IPS DF 4.7 (cell line): ENCODE results near the gene CKLF.
"Not testable (repeated sequence)": the region's sequence is repeated elsewhere in the genome, so short reads cannot be mapped to it uniquely, and the experiment has no call there.

Source experiments
- DNase-seq: peaks from one replicate; pipeline ENCODE4 v3.0.0-alpha.2; 2013; ENCODE audit warnings: low spot score; ENCODE audit errors: extremely low read depth

CKLF gene

DNA sequence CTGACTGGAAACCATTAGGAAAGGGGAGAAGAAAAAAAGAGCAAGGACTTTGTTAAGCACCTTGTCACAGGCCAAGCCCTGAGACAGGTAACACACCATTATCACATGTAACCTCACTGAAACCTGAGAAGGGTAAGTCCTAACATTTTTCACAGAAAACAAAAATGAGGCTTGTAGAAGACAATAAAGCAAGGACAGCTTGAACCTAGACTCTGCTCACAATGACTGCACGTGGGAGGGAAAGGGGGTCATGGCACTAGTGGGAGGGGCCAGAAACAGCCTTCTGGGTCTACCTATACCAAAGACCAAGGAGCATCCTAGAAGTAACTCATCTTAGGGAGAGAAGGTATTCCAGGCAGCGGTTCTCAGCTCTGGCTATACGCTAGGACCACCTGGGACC, 10.0 kb upstream of the CKLF start:
- DNase-seq = no peak

DNA sequence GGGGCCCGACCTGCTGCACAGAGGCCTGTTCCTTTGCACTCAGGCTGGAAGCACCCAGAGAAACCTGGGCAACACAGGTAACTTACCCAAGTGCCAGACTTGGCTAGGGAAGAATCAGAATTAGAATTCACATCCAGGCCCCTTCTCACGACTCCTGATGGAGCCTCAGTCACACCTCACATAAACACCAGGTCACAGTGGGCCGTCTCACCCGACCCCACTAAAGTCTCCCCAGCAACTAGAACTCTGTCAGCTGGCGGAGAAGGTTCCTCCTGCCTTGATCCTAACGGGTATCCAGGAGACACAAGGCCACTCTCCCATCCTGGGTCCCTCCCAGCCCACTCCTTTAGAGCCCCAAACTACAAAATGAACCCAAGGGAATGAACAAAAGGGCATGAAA, 8.8 kb upstream of the CKLF start:
- DNase-seq = no peak

GRCh38 chr16:66544016-66544757, 8.2 kb upstream of the CKLF start:
- no peak for DNase-seq

GRCh38 chr16:66547101-66547989, 5.0 kb upstream of the CKLF start:
- DNase-seq = no peak

DNA sequence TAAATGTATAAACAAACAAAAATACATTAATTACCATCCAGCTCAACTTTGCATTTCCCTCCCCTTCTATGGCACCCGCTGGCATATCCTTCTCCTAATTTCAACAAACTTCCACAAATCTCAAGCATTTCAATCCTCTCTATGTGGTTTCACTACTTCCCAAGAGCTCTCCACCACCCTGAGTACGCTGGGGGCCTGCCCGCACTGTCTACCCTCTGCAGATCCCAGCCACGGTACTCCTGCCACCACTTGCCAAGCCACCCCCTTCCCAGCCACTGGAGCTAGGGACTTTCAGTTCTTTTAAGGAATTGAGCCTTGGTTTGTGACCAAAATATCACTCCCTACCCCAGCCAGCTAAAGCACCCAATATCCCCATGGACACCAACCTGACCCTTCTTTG, 4.3 kb upstream of the CKLF start:
- no peak for DNase-seq

DNA sequence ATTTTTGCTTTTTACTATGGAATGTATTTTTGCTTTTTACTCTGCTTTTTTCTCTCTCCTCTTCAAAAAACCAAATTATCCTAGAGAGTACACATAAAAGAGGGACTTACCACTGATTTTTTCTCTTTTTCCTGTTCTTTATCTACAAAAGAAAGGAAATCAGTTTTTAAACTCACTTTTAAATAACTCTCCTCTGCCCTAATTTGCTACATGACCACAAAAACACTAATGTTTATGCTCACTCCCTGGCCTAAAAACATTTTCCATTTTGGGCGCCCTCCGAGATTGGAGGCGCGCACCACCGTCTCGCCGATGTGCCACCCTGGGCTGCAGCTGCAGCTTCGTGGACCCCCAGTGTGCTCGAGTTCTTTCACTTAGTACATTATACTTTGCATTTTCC, 3.5 kb upstream of the CKLF start:
- no peak for DNase-seq

GRCh38 chr16:66549284-66550131, 2.9 kb upstream of the CKLF start, which contains the start of gene TK2:
Gene TK2, minus strand, starts transcription at chr16:66550122. Its CDS starts 61 bp downstream, at chr16:66550061.
- DNase-seq = no peak

DNA sequence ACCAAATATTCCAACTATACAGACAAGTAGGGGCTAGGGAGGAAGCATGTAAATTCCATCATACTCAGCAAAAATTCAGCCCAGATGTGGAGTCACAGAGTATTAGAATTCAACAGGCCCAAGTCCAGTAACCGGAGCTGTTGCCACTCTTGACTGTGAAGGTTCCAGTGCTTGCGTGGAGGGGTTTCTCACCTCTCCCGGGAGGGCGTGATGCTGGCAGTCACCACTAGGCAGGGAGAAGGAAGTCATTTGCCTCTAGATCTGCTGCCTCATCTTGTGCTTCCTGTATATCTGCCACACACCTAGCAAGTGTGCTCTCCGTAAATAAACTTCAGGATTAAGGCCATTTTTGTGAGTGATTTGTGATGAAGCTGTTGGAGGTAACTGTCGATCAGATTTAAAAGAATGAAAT, 1.0 kb upstream of the CKLF start:
- no peak for DNase-seq

- no peak for DNase-seq
Observed at GRCh38 chr16:66551788-66552285, 539 bp upstream of the CKLF start.

DNA sequence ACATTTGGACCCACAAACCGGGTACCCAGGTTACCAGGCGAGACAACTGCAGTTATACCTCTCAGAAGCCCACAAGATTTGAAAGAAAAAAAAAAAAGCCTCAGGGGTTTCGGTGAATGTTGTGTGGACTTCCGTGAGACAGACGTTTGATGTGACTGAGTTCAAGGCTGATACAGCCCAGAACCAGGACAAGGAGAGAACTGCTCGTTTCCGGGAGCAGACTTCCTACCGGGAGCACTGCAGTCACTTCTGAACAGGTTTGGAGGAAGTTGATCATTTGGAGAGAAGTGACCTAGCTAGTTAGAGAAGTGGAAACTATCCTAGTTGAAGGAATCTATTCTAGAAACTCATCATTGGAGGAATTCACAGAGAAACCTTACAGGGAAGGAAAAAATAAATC, 847 bp downstream of the CKLF start:
- no peak for DNase-seq

- DNase-seq = no peak
Observed at GRCh38 chr16:66554021-66554420, 1.6 kb downstream of the CKLF start.

DNA sequence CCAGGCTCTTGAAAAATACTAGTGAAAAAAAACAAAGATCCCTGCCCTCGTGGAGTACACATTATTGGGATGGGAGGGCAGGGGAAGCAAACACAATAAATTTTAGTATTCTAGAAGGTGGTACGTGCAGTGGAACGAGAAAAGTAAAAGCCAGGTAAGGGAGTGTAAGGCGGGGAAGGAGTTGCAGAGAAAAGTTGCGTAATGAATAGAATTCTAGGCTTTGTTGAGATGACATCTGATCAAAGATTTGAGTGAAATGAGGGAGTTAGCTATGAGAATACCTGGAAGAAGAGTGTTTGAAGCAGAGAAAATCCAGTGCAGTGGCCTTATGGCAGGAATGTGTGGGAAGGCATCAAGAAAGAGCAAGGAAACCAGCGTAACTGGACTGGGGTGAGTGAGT, 2.1 kb downstream of the CKLF start:
- DNase-seq = no peak

GRCh38 chr16:66560107-66560506, 7.7 kb downstream of the CKLF start:
- no peak for DNase-seq

DNA sequence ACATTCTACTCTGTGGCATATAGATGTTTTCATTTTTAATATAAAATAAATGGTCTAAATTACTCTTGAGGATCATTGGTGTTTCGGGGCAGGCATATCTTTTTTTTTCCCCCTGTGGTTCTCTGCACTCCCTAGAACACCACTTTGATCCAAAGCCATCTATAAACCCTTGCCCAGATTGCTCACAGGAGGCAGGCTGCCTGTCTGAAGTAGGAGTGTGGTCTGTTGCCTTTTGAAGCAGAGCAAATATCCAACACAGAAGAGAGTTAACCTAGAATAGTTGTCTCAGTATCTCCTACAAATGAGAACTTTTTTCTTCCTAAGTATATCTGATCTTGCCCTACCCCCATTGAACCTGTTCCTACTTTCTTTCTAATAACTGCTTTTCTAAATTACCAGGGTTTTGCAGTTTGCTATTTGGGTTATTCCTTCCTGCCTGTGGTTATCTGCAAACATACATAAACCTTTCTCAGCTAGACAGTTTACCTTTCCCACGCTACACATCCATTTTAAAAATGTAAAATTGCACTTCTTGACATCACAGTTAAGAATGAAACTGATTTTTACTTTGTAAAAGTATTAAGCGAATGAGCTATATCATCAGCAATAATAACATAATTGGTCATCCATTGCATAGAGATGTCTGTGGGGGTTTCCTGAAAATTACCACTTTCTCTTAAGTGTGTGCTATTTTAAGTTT, 9.2 kb downstream of the CKLF start:
- DNase-seq = no peak

DNA sequence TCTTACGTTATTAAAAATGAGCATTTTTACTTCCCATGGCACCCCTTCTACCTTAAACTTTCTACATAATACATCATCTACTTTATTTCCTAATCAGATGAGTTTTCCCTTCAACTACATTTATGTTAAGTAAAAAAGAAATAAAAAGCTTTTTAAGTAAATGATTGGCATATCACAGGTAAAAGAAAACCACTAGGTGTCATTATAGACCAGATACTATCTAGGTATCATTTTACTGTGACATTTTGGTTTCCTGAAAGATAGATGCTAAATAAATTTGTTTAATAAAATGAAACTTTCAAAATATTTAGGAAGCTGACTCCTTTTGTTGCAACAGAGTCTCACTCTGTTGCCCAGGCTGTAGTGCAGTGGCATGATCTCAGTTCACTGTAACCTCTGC, 10.0 kb downstream of the CKLF start:
- DNase-seq = no peak

DNA sequence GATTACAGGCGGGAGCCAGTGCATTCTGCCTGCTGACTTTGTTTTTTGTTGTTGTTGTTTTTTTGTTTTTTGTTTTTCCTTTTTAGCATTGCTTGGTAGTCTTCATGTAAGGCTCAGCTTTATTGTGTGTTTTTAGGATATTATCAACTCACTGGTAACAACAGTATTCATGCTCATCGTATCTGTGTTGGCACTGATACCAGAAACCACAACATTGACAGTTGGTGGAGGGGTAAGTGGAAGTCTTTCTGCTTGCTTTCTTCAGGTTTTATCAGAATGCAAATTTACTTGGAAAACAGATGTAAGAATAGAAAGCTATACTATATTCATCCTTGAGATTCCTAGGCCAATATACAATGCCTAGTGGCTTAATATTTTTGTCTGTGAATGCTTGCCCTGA, 10.6 kb downstream of the CKLF start:
- no peak for DNase-seq

- no peak for DNase-seq
Observed at GRCh38 chr16:66563574-66564334, 11.4 kb downstream of the CKLF start.

- DNase-seq = no peak
Observed at GRCh38 chr16:66566051-66566901, 13.9 kb downstream of the CKLF start, which contains the start of gene CMTM1. Gene CMTM1, plus strand, starts transcription at chr16:66566439. Its CDS starts 75 bp downstream, at chr16:66566514.

DNA sequence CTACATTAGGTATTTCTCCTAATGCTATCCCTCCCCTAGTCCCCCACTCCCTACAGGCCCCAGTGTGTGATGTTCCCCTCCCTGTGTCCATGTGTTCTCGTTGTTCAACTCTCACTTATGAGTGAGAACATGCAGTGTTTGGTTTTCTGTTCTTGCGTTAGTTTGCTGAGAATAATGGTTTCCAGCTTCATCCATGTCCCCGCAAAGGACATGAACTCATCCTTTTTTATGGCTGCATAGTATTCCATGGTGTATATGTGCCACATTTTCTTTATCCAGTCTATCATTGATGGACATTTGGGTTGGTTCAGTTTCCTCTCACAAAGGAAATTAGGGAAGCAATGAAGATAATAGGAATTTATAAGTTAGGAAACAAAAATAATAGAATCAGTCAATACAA, 14.9 kb downstream of the CKLF start:
- DNase-seq = not testable (repeated sequence)
